ENCODE results near the gene CDR2L.

DNA sequence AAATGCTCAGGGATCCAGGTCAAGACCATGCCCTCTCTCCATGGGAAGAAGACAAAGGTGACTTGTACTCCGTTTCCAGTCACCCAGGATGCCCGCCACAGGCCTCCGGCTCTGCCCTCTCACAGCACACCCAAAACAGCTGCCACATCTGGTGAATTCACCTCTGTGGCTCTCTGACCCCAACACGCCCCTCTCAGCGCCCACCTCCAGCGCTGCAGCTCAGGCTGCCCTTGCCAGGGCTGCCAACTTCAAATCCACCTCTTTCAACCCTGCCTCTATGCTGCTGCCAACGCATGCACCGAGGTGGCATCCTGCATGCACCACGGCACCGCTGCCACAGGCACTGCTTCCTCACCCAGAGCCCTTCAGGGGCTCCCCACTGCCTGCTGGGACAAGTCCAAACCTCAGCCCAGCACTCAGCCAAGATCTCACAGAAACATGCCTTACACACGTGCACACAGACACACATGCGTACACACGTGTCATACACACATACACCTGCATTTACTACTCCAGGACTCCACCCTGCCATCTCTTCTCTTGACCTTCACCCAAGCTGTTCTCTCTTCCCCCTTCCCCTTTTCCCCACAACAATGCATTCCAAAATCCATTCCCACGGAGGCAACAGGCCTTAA is 22.3 kb upstream of the CDR2L start:
- TF ChIP-seq, protein P1, sequence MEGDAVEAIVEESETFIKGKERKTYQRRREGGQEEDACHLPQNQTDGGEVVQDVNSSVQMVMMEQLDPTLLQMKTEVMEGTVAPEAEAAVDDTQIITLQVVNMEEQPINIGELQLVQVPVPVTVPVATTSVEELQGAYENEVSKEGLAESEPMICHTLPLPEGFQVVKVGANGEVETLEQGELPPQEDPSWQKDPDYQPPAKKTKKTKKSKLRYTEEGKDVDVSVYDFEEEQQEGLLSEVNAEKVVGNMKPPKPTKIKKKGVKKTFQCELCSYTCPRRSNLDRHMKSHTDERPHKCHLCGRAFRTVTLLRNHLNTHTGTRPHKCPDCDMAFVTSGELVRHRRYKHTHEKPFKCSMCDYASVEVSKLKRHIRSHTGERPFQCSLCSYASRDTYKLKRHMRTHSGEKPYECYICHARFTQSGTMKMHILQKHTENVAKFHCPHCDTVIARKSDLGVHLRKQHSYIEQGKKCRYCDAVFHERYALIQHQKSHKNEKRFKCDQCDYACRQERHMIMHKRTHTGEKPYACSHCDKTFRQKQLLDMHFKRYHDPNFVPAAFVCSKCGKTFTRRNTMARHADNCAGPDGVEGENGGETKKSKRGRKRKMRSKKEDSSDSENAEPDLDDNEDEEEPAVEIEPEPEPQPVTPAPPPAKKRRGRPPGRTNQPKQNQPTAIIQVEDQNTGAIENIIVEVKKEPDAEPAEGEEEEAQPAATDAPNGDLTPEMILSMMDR (IDR thresholded peaks at IDR 0.05): no peak
- TF ChIP-seq, protein P2, sequence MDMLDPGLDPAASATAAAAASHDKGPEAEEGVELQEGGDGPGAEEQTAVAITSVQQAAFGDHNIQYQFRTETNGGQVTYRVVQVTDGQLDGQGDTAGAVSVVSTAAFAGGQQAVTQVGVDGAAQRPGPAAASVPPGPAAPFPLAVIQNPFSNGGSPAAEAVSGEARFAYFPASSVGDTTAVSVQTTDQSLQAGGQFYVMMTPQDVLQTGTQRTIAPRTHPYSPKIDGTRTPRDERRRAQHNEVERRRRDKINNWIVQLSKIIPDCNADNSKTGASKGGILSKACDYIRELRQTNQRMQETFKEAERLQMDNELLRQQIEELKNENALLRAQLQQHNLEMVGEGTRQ (CRISPR knock-in tag; IDR thresholded peaks at IDR 0.05): no peak
- TF ChIP-seq CREM (CRISPR knock-in tag; IDR thresholded peaks at IDR 0.05): no peak
- no peak for TF ChIP-seq FOXK1 (CRISPR knock-in tag; IDR thresholded peaks at IDR 0.05)
- TF ChIP-seq ZNF396 (CRISPR knock-in tag; IDR thresholded peaks at IDR 0.05; ENCODE audit: borderline replicate concordance): no peak
- TF ChIP-seq, protein P3, sequence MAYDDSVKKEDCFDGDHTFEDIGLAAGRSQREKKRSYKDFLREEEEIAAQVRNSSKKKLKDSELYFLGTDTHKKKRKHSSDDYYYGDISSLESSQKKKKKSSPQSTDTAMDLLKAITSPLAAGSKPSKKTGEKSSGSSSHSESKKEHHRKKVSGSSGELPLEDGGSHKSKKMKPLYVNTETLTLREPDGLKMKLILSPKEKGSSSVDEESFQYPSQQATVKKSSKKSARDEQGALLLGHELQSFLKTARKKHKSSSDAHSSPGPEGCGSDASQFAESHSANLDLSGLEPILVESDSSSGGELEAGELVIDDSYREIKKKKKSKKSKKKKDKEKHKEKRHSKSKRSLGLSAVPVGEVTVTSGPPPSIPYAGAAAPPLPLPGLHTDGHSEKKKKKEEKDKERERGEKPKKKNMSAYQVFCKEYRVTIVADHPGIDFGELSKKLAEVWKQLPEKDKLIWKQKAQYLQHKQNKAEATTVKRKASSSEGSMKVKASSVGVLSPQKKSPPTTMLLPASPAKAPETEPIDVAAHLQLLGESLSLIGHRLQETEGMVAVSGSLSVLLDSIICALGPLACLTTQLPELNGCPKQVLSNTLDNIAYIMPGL (CRISPR knock-in tag; IDR thresholded peaks at IDR 0.05): no peak
- TF ChIP-seq, protein P4, sequence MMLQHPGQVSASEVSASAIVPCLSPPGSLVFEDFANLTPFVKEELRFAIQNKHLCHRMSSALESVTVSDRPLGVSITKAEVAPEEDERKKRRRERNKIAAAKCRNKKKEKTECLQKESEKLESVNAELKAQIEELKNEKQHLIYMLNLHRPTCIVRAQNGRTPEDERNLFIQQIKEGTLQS (CRISPR knock-in tag; conservative IDR thresholded peaks at IDR 0.05): no peak

Measured in WTC11 (cell line).